SK-N-SH (cell line): ENCODE data around the gene HLF.

Experiments used
- CTCF ChIP-seq: fragments of 200-600 bp; sonication (generic); IDR thresholded peaks from 2 replicates; pipeline ENCODE4 v1.6.1; 2017; ENCODE audit warnings: antibody characterized with exemption, mild to moderate bottlenecking, moderate library complexity
- EZH2phosphoT487 ChIP-seq: fragments of 200-600 bp; sonication (generic); IDR thresholded peaks from 2 replicates; pipeline ENCODE4 v1.6.1; 2017; ENCODE audit warnings: low read depth, mixed run types, mild to moderate bottlenecking, antibody characterized with exemption, moderate library complexity, borderline replicate concordance
- JUND ChIP-seq: IDR thresholded peaks from 2 replicates; pipeline ENCODE4 v1.4.0; 2012
- REST ChIP-seq: IDR thresholded peaks from 2 replicates; pipeline ENCODE4 v1.6.1; 2012; ENCODE audit warnings: mild to moderate bottlenecking, low read depth, low read length, moderate library complexity
- TAF1 ChIP-seq: IDR thresholded peaks from 2 replicates; pipeline ENCODE4 v1.6.1; 2012; ENCODE audit warnings: low read depth, mild to moderate bottlenecking, low read length, moderate library complexity, borderline replicate concordance
- TEAD4 ChIP-seq: IDR thresholded peaks from 2 replicates; pipeline ENCODE4 v1.4.0; 2012; ENCODE audit warnings: mild to moderate bottlenecking, borderline replicate concordance; ENCODE audit not compliant: insufficient read depth
- USF1 ChIP-seq: IDR thresholded peaks from 2 replicates; pipeline ENCODE4 v1.4.0; 2012; ENCODE audit warnings: low read depth, borderline replicate concordance
- YY1 ChIP-seq: IDR thresholded peaks from 2 replicates; pipeline ENCODE4 v1.4.0; 2012; ENCODE audit warnings: low read depth, mild to moderate bottlenecking

- TF ChIP-seq CTCF (no peak), JUND (no peak), TAF1 (no peak), EZH2phosphoT487 (no peak), YY1 (no peak), REST (no peak), USF1 (no peak), TEAD4 (no peak)
Observed at GRCh38 chr17:55237268-55237667, 27.5 kb upstream of the HLF start.
